Mesenteric fat pad (tissue), 1 donor: ENCODE data around the gene ZC3H12C. TPM values are rescaled to one million over a fixed set of nuclear protein-coding genes. Genes with fewer than 3 reads are reported as not detected.

Source experiments
- DNase-seq: peaks from one replicate; pipeline ENCODE4 v3.0.0-alpha.2; 2020; ENCODE audit warnings: low spot score
- total RNA-seq: library from RNA; stranded (reverse); fragmentation: NEBNext Ultra II Directional; extraction: Animal tissue kit (Norgen Biotek cat#: 25700); gene quantifications from one replicate; pipeline ENCODE4 v1.2.1, GENCODE V29; 2021
- donor health status: DM: yes; HTN: yes; CAD: no.

The ZC3H12C gene
- total RNA-seq, 1 donor from 2014 or later: 14.9 TPM

GRCh38 chr11:110147962-110148709 lies 54.9 kb downstream of the ZC3H12C start:
- DNase-seq: no peak

GRCh38 chr11:110148775-110149744 lies 55.9 kb downstream of the ZC3H12C start:
- no peak for DNase-seq

GRCh38 chr11:110152199-110152598 lies 59.0 kb downstream of the ZC3H12C start:
- no peak for DNase-seq

- DNase-seq: no peak
Measured at GRCh38 chr11:110153474-110153873, 60.3 kb downstream of the ZC3H12C start.

- no peak for DNase-seq
Measured at GRCh38 chr11:110156503-110156902, 63.3 kb downstream of the ZC3H12C start.

GRCh38 chr11:110158317-110159200 lies 65.4 kb downstream of the ZC3H12C start:
- no peak for DNase-seq

- DNase-seq: no peak
Measured at GRCh38 chr11:110159476-110159875, 66.3 kb downstream of the ZC3H12C start.

GRCh38 chr11:110160016-110160415 lies 66.8 kb downstream of the ZC3H12C start:
- no peak for DNase-seq

GRCh38 chr11:110160437-110160836 lies 67.2 kb downstream of the ZC3H12C start:
- DNase-seq: no peak

GRCh38 chr11:110161061-110161460 lies 67.9 kb downstream of the ZC3H12C start:
- DNase-seq: no peak

- DNase-seq: no peak
Measured at GRCh38 chr11:110162216-110162615, 69.0 kb downstream of the ZC3H12C start.

- peak; percentile 57 for DNase-seq
Measured at GRCh38 chr11:110165039-110165925, 72.1 kb downstream of the ZC3H12C start.

GRCh38 chr11:110168033-110168803 lies 75.0 kb downstream of the ZC3H12C start:
- no peak for DNase-seq

- no peak for DNase-seq
Measured at GRCh38 chr11:110169738-110170137, 76.5 kb downstream of the ZC3H12C start.

- DNase-seq: no peak
Measured at GRCh38 chr11:110172468-110173065, 79.4 kb downstream of the ZC3H12C start.

GRCh38 chr11:110173811-110174644 lies 80.8 kb downstream of the ZC3H12C start:
- DNase-seq: peak; percentile 88

- no peak for DNase-seq
Measured at GRCh38 chr11:110174645-110175310, 81.6 kb downstream of the ZC3H12C start.
